MCF 10A (cell line): ENCODE data around the gene CPSF4. TPM values are rescaled to one million over a fixed set of nuclear protein-coding genes. Genes with fewer than 3 reads are reported as not detected.
A peak's percentile ranks its signal among the peaks of the same experiment; 100 is the strongest.

Experiments used
- BruUV-seq: library from RNA; stranded (reverse); fragments of 400-500 nt; replicated peaks from 2 replicates; lab custom pipeline; 2021; lab: Mats Ljungman, UMichigan
- CTCF ChIA-PET: fragments of 300-600 bp; sonication (Branson Sonifier 250); formaldehyde crosslinking; extraction: SDS; loops from one replicate; lab custom pipeline; 2021; ENCODE audit warnings: antibody characterized with exemption, inconsistent platforms; lab: Yijun Ruan, JAX
- POLR2A ChIA-PET: fragments of 300-600, 350-650 bp; sonication (Branson Sonifier 250); formaldehyde crosslinking; extraction: SDS; loops from one replicate; lab custom pipeline; 2020; ENCODE audit warnings: antibody characterized with exemption, inconsistent platforms; lab: Yijun Ruan, JAX
- DNase-seq: peaks from one replicate; pipeline ENCODE4 v3.0.0-alpha.2; 2018; ENCODE audit not compliant: unreplicated experiment
- H3K27ac Mint-ChIP-seq: one replicate; pipeline ENCODE4 v1.8.0; 2022; ENCODE audit warnings: mild to moderate bottlenecking, low read depth, mixed read lengths; ENCODE audit not compliant: unreplicated experiment
- H3K27me3 Mint-ChIP-seq: one replicate; pipeline ENCODE4 v1.8.0; 2022; ENCODE audit warnings: mixed read lengths; ENCODE audit not compliant: insufficient read depth, unreplicated experiment
- H3K36me3 Mint-ChIP-seq: one replicate; pipeline ENCODE4 v1.8.0; 2022; ENCODE audit warnings: mild to moderate bottlenecking, moderate library complexity, mixed read lengths; ENCODE audit not compliant: insufficient read depth, unreplicated experiment
- H3K4me1 Mint-ChIP-seq: one replicate; pipeline ENCODE4 v1.8.0; 2022; ENCODE audit warnings: mixed read lengths; ENCODE audit not compliant: insufficient read depth, unreplicated experiment
- H3K4me3 Mint-ChIP-seq: one replicate; pipeline ENCODE4 v1.8.0; 2022; ENCODE audit warnings: mild to moderate bottlenecking, moderate library complexity, mixed read lengths; ENCODE audit not compliant: unreplicated experiment
- H3K9me3 Mint-ChIP-seq: one replicate; pipeline ENCODE4 v1.8.0; 2022; ENCODE audit warnings: mixed read lengths; ENCODE audit not compliant: unreplicated experiment
- intact Hi-C: fragments of 100-400 bp; cut with micrococcal nuclease; formaldehyde crosslinking; loops from 2 replicates; pipeline ENCODE4 v1.14.1; 2022
- total RNA-seq: library from RNA; stranded (reverse); gene quantifications from 2 replicates; pipeline ENCODE4 v1.2.3, GENCODE V29; 2022
- TF ChIP-seq, protein P1 (sequence below): fragments of 200-600 bp; IDR thresholded peaks from one replicate; pipeline ENCODE4 v1.8.0; 2022; ENCODE audit warnings: antibody characterized with exemption, mild to moderate bottlenecking; ENCODE audit not compliant: unreplicated experiment

CPSF4 gene
- total RNA-seq, 1 experiment from 2014 or later = 62.6 TPM

GRCh38 chr7:99461221-99461620, 22.5 kb downstream of the CPSF4 start:
- TF ChIP-seq, protein P1, sequence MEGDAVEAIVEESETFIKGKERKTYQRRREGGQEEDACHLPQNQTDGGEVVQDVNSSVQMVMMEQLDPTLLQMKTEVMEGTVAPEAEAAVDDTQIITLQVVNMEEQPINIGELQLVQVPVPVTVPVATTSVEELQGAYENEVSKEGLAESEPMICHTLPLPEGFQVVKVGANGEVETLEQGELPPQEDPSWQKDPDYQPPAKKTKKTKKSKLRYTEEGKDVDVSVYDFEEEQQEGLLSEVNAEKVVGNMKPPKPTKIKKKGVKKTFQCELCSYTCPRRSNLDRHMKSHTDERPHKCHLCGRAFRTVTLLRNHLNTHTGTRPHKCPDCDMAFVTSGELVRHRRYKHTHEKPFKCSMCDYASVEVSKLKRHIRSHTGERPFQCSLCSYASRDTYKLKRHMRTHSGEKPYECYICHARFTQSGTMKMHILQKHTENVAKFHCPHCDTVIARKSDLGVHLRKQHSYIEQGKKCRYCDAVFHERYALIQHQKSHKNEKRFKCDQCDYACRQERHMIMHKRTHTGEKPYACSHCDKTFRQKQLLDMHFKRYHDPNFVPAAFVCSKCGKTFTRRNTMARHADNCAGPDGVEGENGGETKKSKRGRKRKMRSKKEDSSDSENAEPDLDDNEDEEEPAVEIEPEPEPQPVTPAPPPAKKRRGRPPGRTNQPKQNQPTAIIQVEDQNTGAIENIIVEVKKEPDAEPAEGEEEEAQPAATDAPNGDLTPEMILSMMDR = no peak
- Mint-ChIP-seq H3K36me3 (peaks cover 74% of the 10 kb centered on the region), H3K9me3 (no peaks in the 10 kb centered on the region), H3K4me3 (no peak overlapping the region), H3K27ac (no peak overlapping the region), H3K27me3 (no peaks in the 10 kb centered on the region), H3K4me1 (peaks cover 17% of the 10 kb centered on the region)
- BruUV-seq = no TSS peak
- ChIA-PET POLR2A (no interaction called here), CTCF (interaction anchor here (0.6 kb wide), 1 partner anchor 494 kb away, joined by 3 read pairs; no protein-coding TSS in a partner anchor)
- intact Hi-C loops = no loop called here
- no peak for DNase-seq

GRCh38 chr7:99465421-99465768, 26.7 kb downstream of the CPSF4 start:
- peak; percentile 14 for DNase-seq
- intact Hi-C loops = no loop called here
- ChIA-PET CTCF (interaction anchor here (0.6 kb wide), 2 partner anchors 15 to 513 kb away, joined by 3 read pairs; no protein-coding TSS in a partner anchor), POLR2A (interaction anchor here (0.6 to 2.7 kb wide), 17 partner anchors 8 to 636 kb away, joined by 3 to 23 read pairs (median 4); partner anchors contain the start of genes AP4M1, BUD31, CPSF4 and MCM7)
- H3K4me1 Mint-ChIP-seq = peaks cover 15% of the 10 kb centered on the region
- H3K4me3 Mint-ChIP-seq = peak overlapping the region; percentile 89
- H3K27ac Mint-ChIP-seq = peak overlapping the region; percentile 98
- no peaks in the 10 kb centered on the region for H3K9me3 Mint-ChIP-seq
- BruUV-seq = TSS peak; percentile 60
- TF ChIP-seq, protein P1 = no peak
- H3K36me3 Mint-ChIP-seq = peaks cover 37% of the 10 kb centered on the region
- H3K27me3 Mint-ChIP-seq = no peaks in the 10 kb centered on the region

GRCh38 chr7:99468336-99468918, 29.7 kb downstream of the CPSF4 start:
- intact Hi-C loops = no loop called here
- TF ChIP-seq, protein P1 = no peak
- Mint-ChIP-seq H3K4me1 (peaks cover 11% of the 10 kb centered on the region), H3K9me3 (no peaks in the 10 kb centered on the region), H3K27ac (no peak overlapping the region), H3K36me3 (peaks cover 21% of the 10 kb centered on the region), H3K4me3 (no peak overlapping the region), H3K27me3 (no peaks in the 10 kb centered on the region)
- DNase-seq = no peak
- CTCF ChIA-PET = no interaction called here
- no TSS peak for BruUV-seq
- POLR2A ChIA-PET = no interaction called here

- H3K4me1 Mint-ChIP-seq = peaks cover 6% of the 10 kb centered on the region
- H3K9me3 Mint-ChIP-seq = no peaks in the 10 kb centered on the region
- H3K27me3 Mint-ChIP-seq = no peaks in the 10 kb centered on the region
- POLR2A ChIA-PET = interaction anchor here (0.7 kb wide), 1 partner anchor 31 kb away, joined by 4 read pairs; the partner anchor contains the start of gene ZNF394
- no TSS peak for BruUV-seq
- intact Hi-C loops = loop anchor here (10.0 kb wide), 1 partner anchor 145 kb away; the partner anchor contains the start of gene ZSCAN25
- TF ChIP-seq, protein P1 = no peak
- CTCF ChIA-PET = interaction anchor here (0.6 to 0.7 kb wide), 2 partner anchors 18 to 726 kb away, joined by 3 to 4 read pairs; no protein-coding TSS in a partner anchor
- peaks cover 12% of the 10 kb centered on the region for H3K36me3 Mint-ChIP-seq
- no peak overlapping the region for H3K4me3 Mint-ChIP-seq
- H3K27ac Mint-ChIP-seq = no peak overlapping the region
- no peak for DNase-seq
Measured at GRCh38 chr7:99469381-99470065, 30.8 kb downstream of the CPSF4 start.
